ENCODE data around the gene RTTN. TPM values are rescaled to one million over a fixed set of nuclear protein-coding genes. Genes with fewer than 3 reads are reported as not detected.

RTTN gene
- polyA plus RNA-seq, 3 donors, result 0.22 to 2.7 (median 0.25) TPM

GRCh38 chr18:70142001-70142400, 63.5 kb downstream of the RTTN start:
- Histone ChIP-seq H3K36me3 (replicated peaks in 1 of 2; ENCODE audit: control insufficient read depth in 1 of 2, insufficient read depth in 2 of 2, low read length in 2 of 2) (peaks cover 0 to 30% of the 10 kb centered on the region in 2 donors), H3K27ac (ENCODE audit: low read depth in 1 of 2, low read length in 2 of 2) (no peak overlapping the region), H4K20me1 (ENCODE audit: insufficient read depth, low read length) (no peaks in the 10 kb centered on the region), H3K4me2 (replicated peaks; ENCODE audit: extremely low read depth, low read length, poor library complexity, severe bottlenecking) (no peak overlapping the region), H3K27me3 (ENCODE audit: control insufficient read depth in 2 of 2, insufficient read depth in 2 of 2, low read length in 2 of 2) (no peaks in the 10 kb centered on the region), H3K9ac (ENCODE audit: insufficient read depth, low read length, poor library complexity, severe bottlenecking) (no peak overlapping the region), H2AFZ (ENCODE audit: insufficient read depth, low read depth, low read length, poor library complexity, severe bottlenecking) (no peak overlapping the region), H3K9me3 (replicated peaks in 1 of 2; ENCODE audit: control insufficient read depth in 1 of 2, insufficient read depth in 1 of 2, low read length in 2 of 2) (no peaks in the 10 kb centered on the region), H3K4me1 (ENCODE audit: control insufficient read depth in 1 of 2, insufficient read depth in 2 of 2, low read length in 2 of 2) (no peaks in the 10 kb centered on the region), H3K79me2 (ENCODE audit: insufficient read depth, low read length) (no peaks in the 10 kb centered on the region), H3K4me3 (replicated peaks in 1 of 3; ENCODE audit: low read depth in 2 of 3, low read length in 3 of 3) (no peak overlapping the region)
- Mint-ChIP-seq H3K4me3 (no peak overlapping the region), H3K27me3 (ENCODE audit: low read depth in 3 of 3) (no peaks in the 10 kb centered on the region), H3K36me3 (peaks cover 31 to 38% of the 10 kb centered on the region in 2 donors), H3K9me3 (peaks cover 0 to 3% (median 2%) of the 10 kb centered on the region in 7 donors), H3K4me1 (no peaks in the 10 kb centered on the region), H3K27ac (no peak overlapping the region)
- intact Hi-C loops (cut with micrococcal nuclease), result no loop called here
- TF ChIP-seq, protein P1, sequence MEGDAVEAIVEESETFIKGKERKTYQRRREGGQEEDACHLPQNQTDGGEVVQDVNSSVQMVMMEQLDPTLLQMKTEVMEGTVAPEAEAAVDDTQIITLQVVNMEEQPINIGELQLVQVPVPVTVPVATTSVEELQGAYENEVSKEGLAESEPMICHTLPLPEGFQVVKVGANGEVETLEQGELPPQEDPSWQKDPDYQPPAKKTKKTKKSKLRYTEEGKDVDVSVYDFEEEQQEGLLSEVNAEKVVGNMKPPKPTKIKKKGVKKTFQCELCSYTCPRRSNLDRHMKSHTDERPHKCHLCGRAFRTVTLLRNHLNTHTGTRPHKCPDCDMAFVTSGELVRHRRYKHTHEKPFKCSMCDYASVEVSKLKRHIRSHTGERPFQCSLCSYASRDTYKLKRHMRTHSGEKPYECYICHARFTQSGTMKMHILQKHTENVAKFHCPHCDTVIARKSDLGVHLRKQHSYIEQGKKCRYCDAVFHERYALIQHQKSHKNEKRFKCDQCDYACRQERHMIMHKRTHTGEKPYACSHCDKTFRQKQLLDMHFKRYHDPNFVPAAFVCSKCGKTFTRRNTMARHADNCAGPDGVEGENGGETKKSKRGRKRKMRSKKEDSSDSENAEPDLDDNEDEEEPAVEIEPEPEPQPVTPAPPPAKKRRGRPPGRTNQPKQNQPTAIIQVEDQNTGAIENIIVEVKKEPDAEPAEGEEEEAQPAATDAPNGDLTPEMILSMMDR (IDR thresholded peaks at IDR 0.05), result no peak
- no peak for DNase-seq
- 100% methylated on average over 1 of the region's 3 CpGs for WGBS (ENCODE audit: insufficient coverage)

DNA sequence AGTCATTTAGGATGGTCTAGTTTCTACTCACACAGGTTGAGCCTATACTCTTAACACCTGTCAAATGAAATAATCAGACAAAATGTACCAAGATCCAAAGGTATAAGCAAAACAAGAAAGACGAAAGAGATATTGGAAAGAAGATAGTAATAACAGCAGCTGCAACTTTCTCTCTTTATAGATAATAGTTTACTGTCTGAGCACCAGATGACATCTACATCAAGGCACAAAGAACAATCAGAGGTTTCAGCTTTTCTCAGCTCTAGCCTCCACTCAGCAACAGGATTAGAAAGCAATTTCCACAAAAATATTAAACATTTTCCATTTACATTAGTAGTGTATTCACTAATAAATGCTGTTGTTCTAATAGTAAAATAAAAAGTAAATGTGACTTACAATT, 66.3 kb downstream of the RTTN start:
- Mint-ChIP-seq H3K4me3 (no peak overlapping the region), H3K9me3 (peaks cover 0 to 3% (median 0%) of the 10 kb centered on the region in 7 donors), H3K36me3 (peaks cover 24 to 25% of the 10 kb centered on the region in 2 donors), H3K4me1 (peaks cover 8% of the 10 kb centered on the region), H3K27me3 (ENCODE audit: low read depth in 3 of 3) (no peaks in the 10 kb centered on the region), H3K27ac (no peak overlapping the region)
- TF ChIP-seq, protein P1 (IDR thresholded peaks at IDR 0.05), result no peak
- no CpG with 5 or more reads among the region's 1 CpG for WGBS (ENCODE audit: insufficient coverage)
- no peaks in the 10 kb centered on the region for H3K9me3 ChIP-seq (replicated peaks in 1 of 2; ENCODE audit: control insufficient read depth in 1 of 2, insufficient read depth in 1 of 2, low read length in 2 of 2)
- no peak overlapping the region for H3K9ac ChIP-seq (ENCODE audit: insufficient read depth, low read length, poor library complexity, severe bottlenecking)
- H4K20me1 ChIP-seq (ENCODE audit: insufficient read depth, low read length), result no peaks in the 10 kb centered on the region
- no peak overlapping the region for H3K27ac ChIP-seq (ENCODE audit: low read depth in 1 of 2, low read length in 2 of 2)
- no peaks in the 10 kb centered on the region for H3K79me2 ChIP-seq (ENCODE audit: insufficient read depth, low read length)
- H3K4me1 ChIP-seq (ENCODE audit: control insufficient read depth in 1 of 2, insufficient read depth in 2 of 2, low read length in 2 of 2), result peaks cover 0 to 5% of the 10 kb centered on the region in 2 donors
- H3K27me3 ChIP-seq (ENCODE audit: control insufficient read depth in 2 of 2, insufficient read depth in 2 of 2, low read length in 2 of 2), result no peaks in the 10 kb centered on the region
- no peak overlapping the region for H2AFZ ChIP-seq (ENCODE audit: insufficient read depth, low read depth, low read length, poor library complexity, severe bottlenecking)
- H3K4me3 ChIP-seq (replicated peaks in 1 of 3; ENCODE audit: low read depth in 2 of 3, low read length in 3 of 3), result no peak overlapping the region
- peaks cover 0 to 21% of the 10 kb centered on the region in 2 donors for H3K36me3 ChIP-seq (replicated peaks in 1 of 2; ENCODE audit: control insufficient read depth in 1 of 2, insufficient read depth in 2 of 2, low read length in 2 of 2)
- no peak overlapping the region for H3K4me2 ChIP-seq (replicated peaks; ENCODE audit: extremely low read depth, low read length, poor library complexity, severe bottlenecking)
- DNase-seq, result no peak
- intact Hi-C loops (cut with micrococcal nuclease), result no loop called here

All from CD14-positive monocyte (primary cell).